ENCODE data around the gene ST7L. TPM values are rescaled to one million over a fixed set of nuclear protein-coding genes. Genes with fewer than 3 reads are reported as not detected.

ST7L gene
- total RNA-seq, 4 donors from 2014 or later = 13.8 to 25.2 (median 24.4) TPM

- H3K4me3 ChIP-seq (ENCODE audit: low read depth, poor library complexity, severe bottlenecking) = no peak overlapping the region
- intact Hi-C loops (cut with DNase I; ENCODE audit: low total_unique reads) = no loop called here
- no peak for DNase-seq (ENCODE audit: low spot score in 2 of 2)
- TF ChIP-seq POLR2A (IDR thresholded peaks at IDR 0.05) = no peak
- TF ChIP-seq CTCF (IDR thresholded peaks at IDR 0.05) = no peak
- 86 to 100% methylated on average over 1 of the region's 1 CpG for whole genome bisulfite sequencing, 2 donors
These were observed 96.3 kb downstream of the ST7L start for GRCh38 chr1:112522621-112523020.

- intact Hi-C loops (cut with DNase I; ENCODE audit: low total_unique reads) = no loop called here
- no peak overlapping the region for H3K4me3 ChIP-seq (ENCODE audit: low read depth, poor library complexity, severe bottlenecking)
- TF ChIP-seq CTCF (IDR thresholded peaks at IDR 0.05) (no peak), POLR2A (IDR thresholded peaks at IDR 0.05) (no peak)
- DNase-seq (ENCODE audit: low spot score in 2 of 2) = no peak
- WGBS, 2 donors = 88 to 93% methylated on average over 9 of the region's 9 CpGs
These were observed 98.8 kb downstream of the ST7L start for GRCh38 chr1:112520166-112520565.

GRCh38 chr1:112518186-112518585, 100.8 kb downstream of the ST7L start:
- intact Hi-C loops (cut with DNase I; ENCODE audit: low total_unique reads) = no loop called here
- DNase-seq (ENCODE audit: low spot score in 2 of 2) = no peak
- TF ChIP-seq CTCF (IDR thresholded peaks at IDR 0.05) (no peak), POLR2A (IDR thresholded peaks at IDR 0.05) (no peak)
- 65% methylated on average over 2 of the region's 2 CpGs for WGBS, 2 donors
- H3K4me3 ChIP-seq (ENCODE audit: low read depth, poor library complexity, severe bottlenecking) = no peak overlapping the region

- no peak for DNase-seq (ENCODE audit: low spot score in 2 of 2)
- WGBS, 2 donors = 89 to 92% methylated on average over 2 of the region's 2 CpGs
- intact Hi-C loops (cut with DNase I; ENCODE audit: low total_unique reads) = no loop called here
- TF ChIP-seq POLR2A (IDR thresholded peaks at IDR 0.05) = no peak
- TF ChIP-seq CTCF (IDR thresholded peaks at IDR 0.05) = no peak
- no peak overlapping the region for H3K4me3 ChIP-seq (ENCODE audit: low read depth, poor library complexity, severe bottlenecking)
These were observed 101.3 kb downstream of the ST7L start for GRCh38 chr1:112517646-112518045.

- TF ChIP-seq CTCF (IDR thresholded peaks at IDR 0.05) (no peak), POLR2A (IDR thresholded peaks at IDR 0.05) (no peak)
- WGBS, 2 donors = 65 to 79% methylated on average over 9 of the region's 9 CpGs
- intact Hi-C loops (cut with DNase I; ENCODE audit: low total_unique reads) = no loop called here
- no peak for DNase-seq (ENCODE audit: low spot score in 2 of 2)
- no peak overlapping the region for H3K4me3 ChIP-seq (ENCODE audit: low read depth, poor library complexity, severe bottlenecking)
These were observed 101.7 kb downstream of the ST7L start for GRCh38 chr1:112517231-112517630.

GRCh38 chr1:112516141-112516540, 102.8 kb downstream of the ST7L start:
- intact Hi-C loops (cut with DNase I; ENCODE audit: low total_unique reads) = no loop called here
- DNase-seq (ENCODE audit: low spot score in 2 of 2) = no peak
- TF ChIP-seq POLR2A (IDR thresholded peaks at IDR 0.05) (no peak), CTCF (IDR thresholded peaks at IDR 0.05) (no peak)
- WGBS, 2 donors = 91 to 98% methylated on average over 14 of the region's 14 CpGs
- no peak overlapping the region for H3K4me3 ChIP-seq (ENCODE audit: low read depth, poor library complexity, severe bottlenecking)

Data from lower leg skin (tissue), 4 donors.